OCI-LY3 (cell line): ENCODE measurements around the gene SSC5D.
A peak's percentile ranks its signal among the peaks of the same experiment; 100 is the strongest.

Source experiments
- H2AFZ ChIP-seq: fragments of 200-600, 300-600 bp; shearing (Covaris generic); 2 replicates; pipeline ENCODE4 v1.6.0; 2014; ENCODE audit warnings: antibody characterized with exemption, low read depth, low read length
- H3K27ac ChIP-seq: fragments of 200-600, 300-600 bp; sonication (generic); 2 replicates; pipeline ENCODE4 v1.5.1; 2014; ENCODE audit warnings: mild to moderate bottlenecking, low read length, moderate library complexity, mixed read lengths
- H3K27me3 ChIP-seq: fragments of 200-600, 300-600 bp; sonication (generic); 2 replicates; pipeline ENCODE4 v1.6.1; 2014; ENCODE audit warnings: low read depth, low read length, mixed read lengths
- H3K36me3 ChIP-seq: fragments of 200-600, 300-600 bp; sonication (generic); replicated peaks from 2 replicates; pipeline ENCODE3; 2014; ENCODE audit warnings: low read depth, low read length, mixed read lengths
- H3K4me1 ChIP-seq: fragments of 300-600, 200-600 bp; sonication (generic); 2 replicates; pipeline ENCODE4 v1.6.1; 2014; ENCODE audit warnings: low read length, mixed read lengths
- H3K4me2 ChIP-seq: fragments of 200-600, 300-600 bp; sonication (generic); 2 replicates; pipeline ENCODE4 v1.6.1; 2014; ENCODE audit warnings: low read length, mixed read lengths
- H3K4me3 ChIP-seq: fragments of 300-600, 200-600 bp; sonication (generic); 2 replicates; pipeline ENCODE4 v1.5.1; 2014; ENCODE audit warnings: antibody characterized with exemption, mild to moderate bottlenecking, low read length, moderate library complexity
- H3K79me2 ChIP-seq: fragments of 300-600, 200-600 bp; shearing (Covaris generic); 2 replicates; pipeline ENCODE4 v1.6.1; 2014; ENCODE audit warnings: mild to moderate bottlenecking, low read length, mixed read lengths
- H3K9ac ChIP-seq: fragments of 300-600, 200-600 bp; shearing (Covaris generic); 2 replicates; pipeline ENCODE4 v1.6.0; 2014; ENCODE audit warnings: mild to moderate bottlenecking, low read length, moderate library complexity
- H3K9me3 ChIP-seq: fragments of 200-600, 300-600 bp; shearing (Covaris generic); 2 replicates; pipeline ENCODE4 v1.6.1; 2014; ENCODE audit warnings: low read length, mixed read lengths; ENCODE audit not compliant: insufficient read depth
- H4K20me1 ChIP-seq: fragments of 200-600, 300-600 bp; sonication (generic); 2 replicates; pipeline ENCODE4 v1.6.1; 2016; ENCODE audit warnings: low read length, mixed read lengths; ENCODE audit not compliant: insufficient read depth
- CTCF ChIP-seq: fragments of 200-600, 300-600 bp; sonication (generic); IDR thresholded peaks from 2 replicates; pipeline ENCODE4 v1.5.1; 2014; ENCODE audit warnings: antibody characterized with exemption, low read length, low read depth
- EZH2phosphoT487 ChIP-seq: fragments of 200-600 bp; shearing (Covaris generic); IDR thresholded peaks from 2 replicates; pipeline ENCODE4 v1.6.1; 2018; ENCODE audit warnings: antibody characterized with exemption, mixed run types, low read depth

Gene SSC5D

DNA sequence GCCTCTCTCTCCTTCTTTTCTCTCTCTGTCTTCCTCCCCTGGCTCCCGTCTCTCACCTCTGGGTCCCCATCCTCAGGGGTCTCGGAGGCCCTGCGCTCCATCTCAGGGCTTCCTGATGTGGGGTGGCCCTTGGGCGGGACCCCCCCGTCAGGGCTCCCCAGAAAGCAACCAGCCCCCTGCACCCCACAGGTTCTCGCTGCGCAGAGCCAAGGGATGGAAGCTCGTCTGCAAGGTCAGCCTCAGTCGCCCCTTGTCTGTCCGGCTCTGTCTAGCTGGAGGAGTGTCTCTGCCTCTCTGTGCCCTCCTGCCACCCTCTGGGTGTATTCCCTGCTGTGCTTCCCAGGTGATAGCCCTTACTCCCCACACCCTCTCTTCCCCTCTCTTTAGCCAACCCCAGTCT is 57.2 kb downstream of the SSC5D start, which contains the start of gene SBK3:
TSS of gene SBK3 (minus strand) at position 101 of the 400 bp plus-strand sequence. CDS start at position 101, 0 bp downstream.
- H3K36me3 ChIP-seq, result no peaks in the 10 kb centered on the region
- no peaks in the 10 kb centered on the region for H3K9me3 ChIP-seq
- no peaks in the 10 kb centered on the region for H3K27me3 ChIP-seq
- peaks cover 10% of the 10 kb centered on the region; the same call in 1 of the 2 replicates for H3K4me1 ChIP-seq
- TF ChIP-seq EZH2phosphoT487 (no peak), CTCF (no peak)
- H3K4me3 ChIP-seq, result no peak within 1 kb of the TSS
- no peak within 1 kb of the TSS for H3K9ac ChIP-seq
- H3K79me2 ChIP-seq, result no peaks in the 10 kb centered on the region
- no peak within 1 kb of the TSS for H3K27ac ChIP-seq
- no peak within 1 kb of the TSS for H2AFZ ChIP-seq
- no peaks in the 10 kb centered on the region for H4K20me1 ChIP-seq
- H3K4me2 ChIP-seq, result no peak within 1 kb of the TSS

GRCh38 chr19:55546011-55546410 is 57.8 kb downstream of the SSC5D start:
- no peaks in the 10 kb centered on the region for H4K20me1 ChIP-seq
- H3K9ac ChIP-seq, result no peak overlapping the region
- peaks cover 10% of the 10 kb centered on the region; the same call in 1 of the 2 replicates for H3K4me1 ChIP-seq

GRCh38 chr19:55546822-55547614 is 58.8 kb downstream of the SSC5D start:
- Histone ChIP-seq H3K4me1 (peaks cover 10% of the 10 kb centered on the region; the same call in 1 of the 2 replicates), H3K36me3 (no peaks in the 10 kb centered on the region), H4K20me1 (no peaks in the 10 kb centered on the region), H3K27me3 (no peaks in the 10 kb centered on the region), H3K27ac (no peak overlapping the region), H3K4me2 (no peak overlapping the region), H3K79me2 (no peaks in the 10 kb centered on the region), H3K9ac (no peak overlapping the region), H3K9me3 (no peaks in the 10 kb centered on the region), H2AFZ (no peak overlapping the region), H3K4me3 (no peak overlapping the region)
- TF ChIP-seq CTCF (no peak), EZH2phosphoT487 (no peak)

More at GRCh38 chr19:55546011-55546410, 57.8 kb downstream of the SSC5D start:
- TF ChIP-seq CTCF (no peak), EZH2phosphoT487 (no peak)
- Histone ChIP-seq H2AFZ (no peak overlapping the region), H3K4me3 (no peak overlapping the region), H3K4me2 (no peak overlapping the region), H3K27me3 (no peaks in the 10 kb centered on the region), H3K79me2 (no peaks in the 10 kb centered on the region), H3K9me3 (no peaks in the 10 kb centered on the region), H3K36me3 (no peaks in the 10 kb centered on the region), H3K27ac (no peak overlapping the region)

- no peaks in the 10 kb centered on the region for H3K79me2 ChIP-seq
- H3K4me2 ChIP-seq, result peak overlapping the region; percentile 66
- peaks cover 10% of the 10 kb centered on the region; the same call in 1 of the 2 replicates for H3K4me1 ChIP-seq
- TF ChIP-seq CTCF (no peak), EZH2phosphoT487 (no peak)
- H3K36me3 ChIP-seq, result no peaks in the 10 kb centered on the region
- H2AFZ ChIP-seq, result peak overlapping the region; percentile 85
- no peak overlapping the region for H3K27ac ChIP-seq
- no peaks in the 10 kb centered on the region for H4K20me1 ChIP-seq
- H3K4me3 ChIP-seq, result peak overlapping the region; percentile 71
- H3K27me3 ChIP-seq, result peaks cover 10% of the 10 kb centered on the region; the same call in 1 of the 2 replicates
- peak overlapping the region; percentile 41 for H3K9ac ChIP-seq
- H3K9me3 ChIP-seq, result no peaks in the 10 kb centered on the region
These were observed 61.5 kb downstream of the SSC5D start for GRCh38 chr19:55549500-55550320.
